T1000 (cell line): ENCODE data around the gene PIP5K1C.
A peak's percentile ranks its signal among the peaks of the same experiment; 100 is the strongest.

ENCODE experiments used
- DNase-seq: peaks from one replicate; lab custom pipeline; 2025; ENCODE audit warnings: mixed read lengths; lab: John Stamatoyannopoulos, UW

PIP5K1C gene

GRCh38 chr19:3610745-3611717 is 89.2 kb downstream of the PIP5K1C start:
- DNase-seq, result no peak

- no peak for DNase-seq
These were observed 90.2 kb downstream of the PIP5K1C start for GRCh38 chr19:3609779-3610719.

GRCh38 chr19:3608750-3609322 is 91.4 kb downstream of the PIP5K1C start:
- DNase-seq, result no peak

GRCh38 chr19:3608079-3608641 is 92.1 kb downstream of the PIP5K1C start:
- DNase-seq, result no peak

- DNase-seq, result no peak
These were observed 92.8 kb downstream of the PIP5K1C start for GRCh38 chr19:3607303-3608078.

- peak; percentile 52 for DNase-seq
These were observed 93.5 kb downstream of the PIP5K1C start, which contains the start of gene TBXA2R for GRCh38 chr19:3606690-3607289. TSS of gene TBXA2R (minus strand) at chr19:3606875. CDS start at chr19:3600634, 6,241 bp downstream.

- no peak for DNase-seq
These were observed 94.0 kb downstream of the PIP5K1C start for GRCh38 chr19:3606174-3606689.

GRCh38 chr19:3605770-3606169 is 94.5 kb downstream of the PIP5K1C start:
- DNase-seq, result no peak

- no peak for DNase-seq
These were observed 94.9 kb downstream of the PIP5K1C start for GRCh38 chr19:3605361-3605760.

- no peak for DNase-seq
These were observed 95.3 kb downstream of the PIP5K1C start for GRCh38 chr19:3604987-3605343.

GRCh38 chr19:3604227-3604986 is 95.9 kb downstream of the PIP5K1C start:
- no peak for DNase-seq

GRCh38 chr19:3603121-3603811 is 97.0 kb downstream of the PIP5K1C start:
- no peak for DNase-seq

GRCh38 chr19:3601021-3601420 is 99.2 kb downstream of the PIP5K1C start:
- no peak for DNase-seq

GRCh38 chr19:3599776-3600187 is 100.5 kb downstream of the PIP5K1C start:
- DNase-seq, result no peak

- no peak for DNase-seq
These were observed 104.7 kb downstream of the PIP5K1C start for GRCh38 chr19:3595521-3596061.

- no peak for DNase-seq
These were observed 107.1 kb downstream of the PIP5K1C start for GRCh38 chr19:3593156-3593555.

GRCh38 chr19:3591876-3592613 is 108.2 kb downstream of the PIP5K1C start:
- no peak for DNase-seq
